CD1c-positive myeloid dendritic cell (primary cell): ENCODE data around the gene RERE.
"Not testable (repeated sequence)": the region's sequence is repeated elsewhere in the genome, so short reads cannot be mapped to it uniquely, and the experiment has no call there.

Source experiments
- DNase-seq: peaks from one replicate; pipeline ENCODE4 v3.0.0-alpha.2; 2016; ENCODE audit errors: extremely low spot score

RERE gene

GRCh38 chr1:8807004-8807403 lies 10.4 kb downstream of the RERE start:
- no peak for DNase-seq

GRCh38 chr1:8800416-8800815 lies 17.0 kb downstream of the RERE start:
- no peak for DNase-seq

DNA sequence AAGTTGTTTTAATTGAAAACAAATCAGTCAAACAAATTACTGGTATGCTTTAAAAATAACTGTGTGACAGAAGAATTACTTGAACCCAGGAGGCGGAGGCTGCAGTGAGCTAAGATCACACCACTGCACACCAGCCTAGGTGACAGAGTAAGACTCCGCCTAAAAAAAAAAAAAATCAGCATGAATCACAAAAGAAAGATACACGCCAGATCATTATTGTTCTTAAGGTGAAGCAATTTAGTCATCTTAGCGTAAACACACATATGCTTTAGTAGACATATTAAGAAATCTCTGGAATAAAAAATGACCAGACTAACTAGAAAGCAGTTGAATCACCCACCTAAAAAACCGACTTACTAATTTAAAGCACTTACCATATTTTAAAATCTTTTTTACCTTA lies 20.2 kb downstream of the RERE start:
- no peak for DNase-seq

DNA sequence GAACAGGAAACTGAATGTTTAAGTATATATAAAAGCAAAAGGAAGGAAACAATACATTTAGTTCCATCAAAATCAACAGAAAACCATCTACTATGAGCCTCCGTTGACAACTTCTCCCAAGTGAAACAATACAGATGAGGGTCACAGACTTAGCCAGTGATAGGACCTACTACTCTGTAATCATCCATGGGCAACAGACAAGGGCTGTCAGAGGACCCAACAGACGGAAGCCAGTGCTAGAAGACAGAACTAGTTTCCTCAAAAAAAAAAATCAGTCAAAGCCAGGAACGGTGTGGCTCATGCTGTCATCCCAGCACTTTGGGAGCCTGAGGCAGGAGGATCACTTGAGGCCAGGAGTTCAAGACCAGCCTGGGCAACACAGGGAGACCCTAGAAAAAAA lies 20.6 kb downstream of the RERE start:
- no peak for DNase-seq

DNA sequence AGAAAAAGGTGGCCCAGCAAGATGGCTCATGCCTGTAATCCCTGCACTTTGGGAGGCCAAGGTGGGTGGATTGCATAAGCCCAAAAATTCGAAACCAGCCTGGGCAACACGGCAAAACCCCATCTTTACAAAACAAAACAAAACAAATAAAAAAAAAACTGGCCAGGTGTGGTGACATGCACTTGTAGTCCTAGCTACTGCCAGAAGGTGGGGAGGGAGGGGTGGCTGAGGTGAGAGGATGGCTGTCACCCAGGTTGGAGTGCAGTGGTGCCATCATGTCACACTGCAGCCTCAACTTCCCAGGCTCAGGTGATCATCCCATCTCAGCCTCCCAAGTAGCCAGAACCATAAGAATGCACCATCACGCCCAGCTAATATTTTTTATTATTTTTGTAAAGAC lies 22.8 kb downstream of the RERE start:
- no peak for DNase-seq

- no peak for DNase-seq
These were observed 25.6 kb downstream of the RERE start for GRCh38 chr1:8791819-8792218.

GRCh38 chr1:8790987-8791386 lies 26.5 kb downstream of the RERE start:
- DNase-seq: no peak

GRCh38 chr1:8790478-8790877 lies 27.0 kb downstream of the RERE start:
- DNase-seq: no peak

GRCh38 chr1:8789314-8790214 lies 27.9 kb downstream of the RERE start:
- no peak for DNase-seq

DNA sequence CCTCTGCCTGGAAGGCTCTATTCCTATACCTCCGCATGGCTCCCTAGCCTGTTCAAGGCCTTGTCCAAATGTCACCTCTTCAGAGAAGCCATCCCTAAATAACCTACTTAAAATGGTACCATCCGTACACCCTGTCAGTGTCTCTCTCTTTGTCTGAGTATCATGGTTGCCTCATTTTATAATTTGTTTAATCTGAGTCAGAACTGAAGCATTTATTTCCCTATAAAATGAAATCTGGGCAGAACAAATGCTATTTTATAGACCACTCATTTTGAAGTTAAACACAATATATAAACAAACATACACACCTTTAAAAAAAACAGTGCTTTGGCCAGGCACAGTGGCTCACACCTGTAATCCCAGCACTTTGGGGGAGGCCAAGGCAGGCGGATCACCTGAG lies 30.2 kb downstream of the RERE start:
- no peak for DNase-seq

- not testable (repeated sequence) for DNase-seq
These were observed 31.2 kb downstream of the RERE start for GRCh38 chr1:8786204-8786603.

- no peak for DNase-seq
These were observed 34.5 kb downstream of the RERE start for GRCh38 chr1:8782955-8783354.

DNA sequence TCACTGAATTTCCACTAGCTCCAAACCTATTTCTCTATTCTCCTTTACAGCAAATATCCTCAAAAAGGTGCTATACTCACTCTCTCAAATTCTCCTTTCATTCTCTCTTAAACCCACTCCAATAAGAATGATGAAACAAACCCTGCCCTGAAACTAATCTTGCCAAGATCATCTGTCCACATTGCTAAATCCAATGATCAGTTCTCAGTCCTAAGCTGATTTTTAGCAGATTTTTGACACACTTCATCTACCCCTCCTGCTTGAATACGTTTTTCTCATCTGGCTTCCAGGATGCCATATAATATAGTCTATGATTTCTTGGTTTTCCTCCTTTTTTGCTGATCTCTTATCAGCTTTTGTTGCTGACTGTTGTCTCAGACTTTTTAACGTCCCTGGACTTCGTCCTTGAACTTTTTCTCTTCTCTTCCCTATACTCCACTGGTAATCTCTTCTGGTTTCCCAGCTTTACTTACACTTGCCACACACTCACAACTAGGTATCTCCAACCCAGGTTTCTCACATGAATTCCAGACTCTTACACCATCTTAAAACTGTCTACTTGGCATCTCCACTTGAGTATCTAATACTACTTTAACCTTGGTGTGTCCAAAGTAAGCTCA lies 35.3 kb downstream of the RERE start:
- no peak for DNase-seq

- no peak for DNase-seq
These were observed 37.0 kb downstream of the RERE start for GRCh38 chr1:8780405-8780804.

DNA sequence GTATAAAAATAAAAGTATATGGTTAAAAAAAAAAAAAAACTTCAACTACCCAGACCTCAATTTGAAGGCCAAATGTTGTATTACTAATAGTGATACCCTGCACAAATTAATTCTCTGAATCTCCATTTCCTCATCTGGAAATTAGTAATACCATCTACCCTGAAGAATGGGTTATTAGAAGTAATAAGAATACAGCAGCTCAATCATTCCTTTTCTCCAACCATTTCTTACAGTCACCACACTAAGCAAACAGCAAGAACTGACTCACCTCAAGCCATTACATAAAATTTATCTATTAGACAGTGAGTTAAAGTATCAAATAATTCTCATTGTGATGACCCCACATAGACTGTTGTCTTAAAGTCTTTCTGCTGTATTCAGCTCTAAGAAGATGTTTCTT lies 39.6 kb downstream of the RERE start:
- DNase-seq: no peak

GRCh38 chr1:8776104-8776503 lies 41.3 kb downstream of the RERE start:
- DNase-seq: no peak

- no peak for DNase-seq
These were observed 50.4 kb downstream of the RERE start for GRCh38 chr1:8767006-8767405.

DNA sequence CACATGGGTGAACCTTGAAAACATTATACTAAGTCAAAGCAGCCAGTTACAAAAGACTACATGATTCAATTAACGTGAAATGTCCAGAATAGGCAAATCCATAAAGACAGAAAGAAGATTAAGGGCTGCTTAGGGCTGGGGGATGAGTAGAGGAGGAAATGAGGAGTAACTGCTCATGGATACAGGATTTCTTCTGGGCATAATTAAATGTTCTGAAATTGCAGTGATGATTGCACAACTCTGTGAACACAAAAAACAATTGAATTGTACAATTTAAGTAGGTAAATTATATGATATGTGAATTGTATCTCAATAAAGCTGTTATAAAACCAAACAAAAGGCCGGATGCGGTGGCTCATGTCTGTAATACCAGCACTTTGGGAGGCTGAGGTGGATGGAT lies 52.2 kb downstream of the RERE start:
- no peak for DNase-seq

- DNase-seq: no peak
These were observed 53.0 kb downstream of the RERE start for GRCh38 chr1:8764293-8764937.

DNA sequence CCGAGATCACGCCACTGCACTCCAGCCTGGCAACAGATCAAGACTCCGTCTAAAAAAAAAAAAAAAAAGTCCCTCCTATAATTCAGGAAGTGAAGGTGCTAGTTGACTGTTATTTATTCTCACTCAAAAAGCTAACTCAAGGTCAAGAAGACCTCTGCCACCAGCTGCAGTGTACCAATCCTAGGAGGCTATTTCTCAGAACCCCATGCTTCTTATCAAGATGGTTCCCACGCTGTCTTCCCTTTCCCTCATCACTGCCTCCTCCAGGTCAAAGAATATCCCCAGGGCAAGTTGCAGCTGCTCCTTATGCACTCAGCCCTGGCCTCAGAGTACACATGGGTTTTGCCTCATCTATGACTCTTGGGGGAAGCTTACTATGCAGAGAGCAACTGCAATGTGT lies 53.6 kb downstream of the RERE start:
- no peak for DNase-seq

GRCh38 chr1:8754993-8755392 lies 62.4 kb downstream of the RERE start:
- no peak for DNase-seq

DNA sequence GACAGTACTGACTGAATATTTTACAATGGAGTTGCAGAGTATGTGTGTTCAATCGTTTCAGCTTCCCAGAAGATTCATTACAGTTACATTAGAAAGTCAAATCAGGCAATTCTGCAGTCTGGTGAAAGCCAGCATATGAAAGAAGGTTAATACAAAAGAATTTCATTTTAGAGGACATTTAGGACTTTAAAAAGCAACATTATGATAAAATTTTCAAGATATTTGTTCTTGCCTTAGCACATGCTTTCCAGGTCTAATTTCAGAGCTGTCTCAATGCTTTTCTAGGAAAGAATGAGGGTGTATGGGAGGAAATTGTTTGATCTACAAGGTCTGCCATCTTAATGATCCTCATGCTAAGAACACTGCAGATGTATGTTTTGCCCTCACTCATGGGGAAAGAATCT lies 63.2 kb downstream of the RERE start:
- DNase-seq: no peak

GRCh38 chr1:8753736-8754135 lies 63.7 kb downstream of the RERE start:
- DNase-seq: no peak
